DOHH2 (cell line): ENCODE results near the gene PCBP2.

ENCODE experiments used
- EZH2phosphoT487 ChIP-seq: fragments of 200-600 bp; sonication (generic); IDR thresholded peaks from 2 replicates; pipeline ENCODE4 v1.6.1; 2017; ENCODE audit warnings: borderline replicate concordance, mild to moderate bottlenecking, antibody characterized with exemption, low read length, moderate library complexity, mixed read lengths
- TF ChIP-seq, protein P1 (sequence below): fragments of 200-600 bp; sonication (generic); IDR thresholded peaks from one replicate; pipeline ENCODE4 v1.5.1; 2014; ENCODE audit warnings: antibody characterized with exemption, mild to moderate bottlenecking, low read depth, low read length; ENCODE audit not compliant: poor library complexity, severe bottlenecking

DNA sequence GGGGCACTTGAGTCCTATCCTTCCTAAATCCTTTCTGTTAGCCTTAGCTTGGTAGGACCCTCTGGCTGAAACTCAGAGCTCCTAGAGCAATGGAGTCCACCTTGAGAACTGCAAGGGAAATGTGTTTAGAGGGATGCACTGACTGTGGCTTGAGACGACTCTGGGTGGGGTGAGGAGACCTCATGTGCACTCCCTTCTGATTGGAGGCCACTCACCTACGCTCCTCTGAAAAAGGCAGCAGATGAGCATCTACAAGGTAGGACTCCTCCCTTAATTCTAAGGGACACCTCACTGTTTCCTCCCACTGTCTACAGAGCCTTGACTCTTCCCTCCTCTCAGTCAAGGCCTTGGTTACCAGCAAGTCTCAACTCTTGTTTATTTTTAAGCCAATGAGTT, 46.3 kb downstream of the PCBP2 start:
- TF ChIP-seq, protein P1, sequence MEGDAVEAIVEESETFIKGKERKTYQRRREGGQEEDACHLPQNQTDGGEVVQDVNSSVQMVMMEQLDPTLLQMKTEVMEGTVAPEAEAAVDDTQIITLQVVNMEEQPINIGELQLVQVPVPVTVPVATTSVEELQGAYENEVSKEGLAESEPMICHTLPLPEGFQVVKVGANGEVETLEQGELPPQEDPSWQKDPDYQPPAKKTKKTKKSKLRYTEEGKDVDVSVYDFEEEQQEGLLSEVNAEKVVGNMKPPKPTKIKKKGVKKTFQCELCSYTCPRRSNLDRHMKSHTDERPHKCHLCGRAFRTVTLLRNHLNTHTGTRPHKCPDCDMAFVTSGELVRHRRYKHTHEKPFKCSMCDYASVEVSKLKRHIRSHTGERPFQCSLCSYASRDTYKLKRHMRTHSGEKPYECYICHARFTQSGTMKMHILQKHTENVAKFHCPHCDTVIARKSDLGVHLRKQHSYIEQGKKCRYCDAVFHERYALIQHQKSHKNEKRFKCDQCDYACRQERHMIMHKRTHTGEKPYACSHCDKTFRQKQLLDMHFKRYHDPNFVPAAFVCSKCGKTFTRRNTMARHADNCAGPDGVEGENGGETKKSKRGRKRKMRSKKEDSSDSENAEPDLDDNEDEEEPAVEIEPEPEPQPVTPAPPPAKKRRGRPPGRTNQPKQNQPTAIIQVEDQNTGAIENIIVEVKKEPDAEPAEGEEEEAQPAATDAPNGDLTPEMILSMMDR: no peak
- no peak for TF ChIP-seq EZH2phosphoT487
